GM10248 (cell line): ENCODE measurements around the gene CNGA2.

Experiments
- CTCF ChIA-PET: fragments of 300-600 bp; sonication (Branson Sonifier 250); formaldehyde crosslinking; extraction: SDS; loops from one replicate; lab custom pipeline; 2021; ENCODE audit warnings: antibody characterized with exemption; lab: Yijun Ruan, JAX
- POLR2A ChIA-PET: fragments of 350-650 bp; sonication (Branson Sonifier 250); formaldehyde crosslinking; extraction: SDS; loops from one replicate; lab custom pipeline; 2020; ENCODE audit warnings: antibody characterized with exemption; lab: Yijun Ruan, JAX
- DNase-seq: peaks from one replicate; pipeline ENCODE4 v3.0.0; 2012; ENCODE audit errors: extremely low spot score
- TF ChIP-seq, protein P1 (sequence below): IDR thresholded peaks from 2 replicates; pipeline ENCODE4 v1.5.1; 2012; ENCODE audit warnings: mild to moderate bottlenecking, low read depth; ENCODE audit errors: extremely low read depth, missing control alignments, control extremely low read depth

The CNGA2 gene

DNA sequence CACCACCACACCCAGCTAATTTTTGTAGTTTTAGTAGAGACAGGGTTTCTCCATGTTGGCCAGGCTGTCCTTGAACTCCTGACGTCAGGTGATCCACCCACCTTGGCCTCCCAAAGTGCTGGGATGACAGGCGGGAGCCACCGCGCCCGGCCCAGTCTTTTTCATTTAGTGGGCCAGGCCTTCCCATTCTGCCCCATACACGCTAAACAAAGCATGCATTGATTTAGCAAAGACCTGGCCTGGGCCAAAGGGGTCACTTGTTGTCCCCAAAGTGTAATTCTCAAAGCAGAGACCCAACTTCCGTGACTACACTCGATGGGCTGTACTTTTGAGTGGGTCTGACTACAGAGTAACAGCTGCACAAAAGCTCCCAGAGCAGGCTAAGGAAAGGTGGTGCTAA lies 29.2 kb downstream of the CNGA2 start:
- CTCF ChIA-PET, result interaction anchor here (1.2 to 3.4 kb wide), 2 partner anchors 11 to 869 kb away, joined by 4 to 13 read pairs; no protein-coding TSS in a partner anchor
- POLR2A ChIA-PET, result no interaction called here
- no peak for DNase-seq
- TF ChIP-seq, protein P1, sequence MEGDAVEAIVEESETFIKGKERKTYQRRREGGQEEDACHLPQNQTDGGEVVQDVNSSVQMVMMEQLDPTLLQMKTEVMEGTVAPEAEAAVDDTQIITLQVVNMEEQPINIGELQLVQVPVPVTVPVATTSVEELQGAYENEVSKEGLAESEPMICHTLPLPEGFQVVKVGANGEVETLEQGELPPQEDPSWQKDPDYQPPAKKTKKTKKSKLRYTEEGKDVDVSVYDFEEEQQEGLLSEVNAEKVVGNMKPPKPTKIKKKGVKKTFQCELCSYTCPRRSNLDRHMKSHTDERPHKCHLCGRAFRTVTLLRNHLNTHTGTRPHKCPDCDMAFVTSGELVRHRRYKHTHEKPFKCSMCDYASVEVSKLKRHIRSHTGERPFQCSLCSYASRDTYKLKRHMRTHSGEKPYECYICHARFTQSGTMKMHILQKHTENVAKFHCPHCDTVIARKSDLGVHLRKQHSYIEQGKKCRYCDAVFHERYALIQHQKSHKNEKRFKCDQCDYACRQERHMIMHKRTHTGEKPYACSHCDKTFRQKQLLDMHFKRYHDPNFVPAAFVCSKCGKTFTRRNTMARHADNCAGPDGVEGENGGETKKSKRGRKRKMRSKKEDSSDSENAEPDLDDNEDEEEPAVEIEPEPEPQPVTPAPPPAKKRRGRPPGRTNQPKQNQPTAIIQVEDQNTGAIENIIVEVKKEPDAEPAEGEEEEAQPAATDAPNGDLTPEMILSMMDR, result no peak

DNA sequence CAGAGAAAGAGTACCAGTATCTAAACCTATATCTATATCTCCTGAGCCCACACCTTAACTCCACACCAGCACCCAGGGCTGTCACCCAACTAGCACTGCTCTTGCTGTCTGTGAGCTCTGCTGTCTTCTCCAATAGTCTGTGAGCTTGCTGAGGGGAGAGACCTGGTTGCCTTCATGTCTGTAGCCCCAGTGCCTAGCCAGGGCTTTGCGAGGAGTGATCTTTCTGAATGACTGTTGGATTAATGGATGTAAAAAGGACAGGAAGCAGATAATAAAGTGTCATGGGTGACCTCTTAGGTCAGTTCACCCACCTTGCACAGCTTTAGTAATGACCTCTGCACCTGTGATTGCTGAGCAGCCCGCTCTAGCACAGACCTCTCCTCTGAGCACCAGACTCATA lies 30.5 kb downstream of the CNGA2 start:
- ChIA-PET POLR2A (no interaction called here), CTCF (interaction anchor here (3.4 kb wide), 1 partner anchor 12 kb away, joined by 13 read pairs; no protein-coding TSS in a partner anchor)
- TF ChIP-seq, protein P1, result no peak
- no peak for DNase-seq

DNA sequence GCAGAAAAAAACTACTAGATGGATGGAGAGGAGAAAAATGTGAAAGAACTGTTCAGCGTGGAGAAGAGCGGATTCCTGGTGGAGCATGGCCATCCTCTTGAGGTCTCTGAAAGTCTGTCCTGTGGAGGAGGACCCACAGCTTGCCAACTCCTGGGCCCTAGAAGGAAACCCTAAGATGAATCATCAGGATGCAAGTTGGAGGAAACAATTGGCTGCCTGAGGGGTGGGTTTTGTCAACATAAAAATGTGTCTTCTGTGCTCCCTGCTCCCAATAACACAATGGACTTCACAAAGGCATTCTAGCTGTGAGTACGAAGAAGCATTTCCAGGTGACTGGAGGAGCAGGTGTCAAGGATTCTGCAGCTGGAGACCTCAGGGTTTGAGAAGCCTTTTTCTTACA lies 37.2 kb downstream of the CNGA2 start:
- DNase-seq, result no peak
- TF ChIP-seq, protein P1, result no peak
- POLR2A ChIA-PET, result no interaction called here
- CTCF ChIA-PET, result no interaction called here

DNA sequence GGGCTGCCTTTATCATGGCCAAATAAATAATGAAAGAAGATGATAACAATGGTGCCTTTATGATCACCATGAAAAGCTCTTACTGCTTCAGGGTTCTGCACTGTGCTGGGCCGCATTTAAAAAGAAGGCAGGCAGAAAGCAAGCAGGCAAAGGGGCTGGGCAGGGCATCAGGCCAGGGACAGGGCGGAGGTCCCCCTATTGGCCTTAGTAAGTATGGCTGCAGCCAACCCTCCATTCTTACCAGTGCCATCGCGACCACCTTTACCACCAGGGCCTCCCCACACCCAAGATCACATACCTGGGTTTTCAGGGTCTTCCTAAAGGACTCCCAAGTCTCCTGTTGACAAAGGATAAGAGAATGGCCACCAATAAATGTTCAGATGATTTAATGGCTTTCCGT lies 38.9 kb downstream of the CNGA2 start:
- CTCF ChIA-PET, result no interaction called here
- POLR2A ChIA-PET, result no interaction called here
- DNase-seq, result no peak
- TF ChIP-seq, protein P1, result no peak

DNA sequence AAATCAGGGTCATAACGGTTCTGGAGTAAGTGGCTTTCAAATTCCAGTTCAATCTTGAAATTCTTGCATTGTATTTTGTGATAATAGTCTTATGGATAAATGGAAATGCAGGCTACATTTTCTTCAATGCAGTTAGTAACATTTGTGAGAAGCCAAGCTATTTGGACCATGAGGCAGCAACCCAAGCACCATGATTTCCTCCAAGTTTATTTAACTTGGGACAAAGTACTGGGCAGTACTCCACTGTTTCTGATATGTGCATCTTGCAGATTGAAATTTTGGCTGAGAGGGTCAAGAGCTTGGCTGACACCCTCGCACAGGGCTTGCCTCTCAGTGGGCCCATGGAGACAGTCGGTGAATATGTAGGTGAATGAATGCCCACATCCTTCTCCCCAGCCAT lies 39.9 kb downstream of the CNGA2 start:
- no peak for DNase-seq
- TF ChIP-seq, protein P1, result no peak
- ChIA-PET POLR2A (no interaction called here), CTCF (no interaction called here)

GRCh38 chrX:151776181-151776731 lies 41.7 kb downstream of the CNGA2 start:
- no peak for DNase-seq
- ChIA-PET POLR2A (no interaction called here), CTCF (no interaction called here)
- TF ChIP-seq, protein P1, result no peak

- CTCF ChIA-PET, result no interaction called here
- POLR2A ChIA-PET, result no interaction called here
- no peak for DNase-seq
- TF ChIP-seq, protein P1, result no peak
These were observed 42.4 kb downstream of the CNGA2 start for GRCh38 chrX:151776936-151777335.
